Cardiac muscle cell (in vitro differentiated cells and primary cell): Measurements from ENCODE around the gene FAM131B. TPM values are rescaled to one million over a fixed set of nuclear protein-coding genes. Genes with fewer than 3 reads are reported as not detected.
"Not testable (repeated sequence)": the region's sequence is repeated elsewhere in the genome, so short reads cannot be mapped to it uniquely, and the experiment has no call there.

ENCODE experiments used
- DNase-seq, 2 donors: peaks; one replicate each; pipeline versions ENCODE4 v3.0.0 to v3.0.0-alpha.2; 2010 to 2017; ENCODE audit warnings: low read depth in 1 of 2, low spot score in 1 of 2
- H3K27ac ChIP-seq: fragments of 200-600 bp; sonication (generic); 2 replicates; pipeline ENCODE4 v1.5.1; 2016
- H3K27me3 ChIP-seq: fragments of 200-600 bp; sonication (generic); 2 replicates; pipeline ENCODE4 v1.6.0; 2016; ENCODE audit warnings: control low read depth
- H3K36me3 ChIP-seq: fragments of 200-600 bp; sonication (generic); 2 replicates; pipeline ENCODE4 v1.5.1; 2016; ENCODE audit warnings: control low read depth
- H3K4me1 ChIP-seq: fragments of 200-600 bp; sonication (generic); 2 replicates; pipeline ENCODE4 v1.8.1; 2017; ENCODE audit warnings: low read depth, mild to moderate bottlenecking, mixed run types
- H3K4me3 ChIP-seq: fragments of 200-600 bp; sonication (generic); 2 replicates; pipeline ENCODE4 v1.5.1; 2016; ENCODE audit warnings: mild to moderate bottlenecking
- H3K9me3 ChIP-seq: fragments of 200-600 bp; sonication (generic); 2 replicates; pipeline ENCODE4 v1.5.1; 2017; ENCODE audit warnings: low read depth, mild to moderate bottlenecking, control low read depth
- polyA plus RNA-seq: library from polyadenylated mRNA; unstranded; fragments of >200 nt; fragmentation: Nextera tagmentation; extraction: Ambion mirVana; gene quantifications from 2 replicates; pipeline ENCODE4 v1.2.1, GENCODE V29; 2016
- total RNA-seq: library from RNA; depleted of rRNA; stranded (reverse); fragments of >200 nt; gene quantifications from 2 replicates; pipeline ENCODE4 v1.2.3, GENCODE V29; 2016
- TF ChIP-seq, protein P1 (sequence below): IDR thresholded peaks from 2 replicates; pipeline ENCODE4 v1.5.1; 2012; ENCODE audit warnings: low read depth, mild to moderate bottlenecking, low read length

The FAM131B gene
- total and polyA plus RNA-seq, 2 experiments from 2014 or later, result 0.26 to 0.71 TPM

DNA sequence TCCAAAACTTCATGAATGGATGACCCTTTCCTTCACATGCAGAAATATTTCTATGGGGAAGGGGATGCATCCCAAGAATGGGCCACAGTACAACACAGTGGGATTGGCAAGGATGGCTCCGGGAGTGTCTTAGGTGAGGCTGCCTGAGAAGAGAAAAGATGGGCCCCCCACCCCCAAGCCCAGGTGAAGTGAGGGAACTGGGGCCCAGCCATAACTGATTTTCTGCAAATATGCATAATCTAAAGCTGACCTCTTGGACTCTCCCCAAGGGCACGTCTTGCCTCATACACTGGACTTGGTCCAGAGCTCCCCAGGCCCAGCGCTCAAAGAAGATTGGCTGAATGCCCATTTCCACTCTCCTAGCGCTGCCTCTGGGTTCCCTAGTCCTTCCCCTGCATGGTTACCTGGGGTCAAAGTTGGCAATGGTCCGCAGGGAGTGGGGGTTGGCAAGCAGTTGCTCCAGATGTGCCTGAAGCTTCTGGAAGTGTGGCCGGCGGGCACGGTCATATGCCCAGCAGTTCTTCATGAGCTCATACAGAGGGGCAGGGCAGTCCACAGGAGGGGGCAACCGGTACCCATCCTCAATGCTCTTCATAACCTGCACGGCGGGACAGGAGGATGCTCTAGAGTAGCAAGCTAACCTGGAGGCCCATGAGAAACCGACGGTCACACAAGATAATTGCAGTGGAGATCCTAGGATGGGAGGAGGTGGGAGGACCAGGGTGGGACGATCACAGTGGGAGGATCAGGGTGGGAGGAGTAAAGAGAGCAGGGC is 30.9 kb upstream of the FAM131B start:
- no peaks in the 10 kb centered on the region for H3K27me3 ChIP-seq
- TF ChIP-seq, protein P1, sequence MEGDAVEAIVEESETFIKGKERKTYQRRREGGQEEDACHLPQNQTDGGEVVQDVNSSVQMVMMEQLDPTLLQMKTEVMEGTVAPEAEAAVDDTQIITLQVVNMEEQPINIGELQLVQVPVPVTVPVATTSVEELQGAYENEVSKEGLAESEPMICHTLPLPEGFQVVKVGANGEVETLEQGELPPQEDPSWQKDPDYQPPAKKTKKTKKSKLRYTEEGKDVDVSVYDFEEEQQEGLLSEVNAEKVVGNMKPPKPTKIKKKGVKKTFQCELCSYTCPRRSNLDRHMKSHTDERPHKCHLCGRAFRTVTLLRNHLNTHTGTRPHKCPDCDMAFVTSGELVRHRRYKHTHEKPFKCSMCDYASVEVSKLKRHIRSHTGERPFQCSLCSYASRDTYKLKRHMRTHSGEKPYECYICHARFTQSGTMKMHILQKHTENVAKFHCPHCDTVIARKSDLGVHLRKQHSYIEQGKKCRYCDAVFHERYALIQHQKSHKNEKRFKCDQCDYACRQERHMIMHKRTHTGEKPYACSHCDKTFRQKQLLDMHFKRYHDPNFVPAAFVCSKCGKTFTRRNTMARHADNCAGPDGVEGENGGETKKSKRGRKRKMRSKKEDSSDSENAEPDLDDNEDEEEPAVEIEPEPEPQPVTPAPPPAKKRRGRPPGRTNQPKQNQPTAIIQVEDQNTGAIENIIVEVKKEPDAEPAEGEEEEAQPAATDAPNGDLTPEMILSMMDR, result no peak
- peak in 1 of 2 donors; percentile 82 for DNase-seq
- no peaks in the 10 kb centered on the region for H3K9me3 ChIP-seq
- no peak overlapping the region for H3K27ac ChIP-seq
- no peak overlapping the region for H3K4me3 ChIP-seq
- peaks cover 20% of the 10 kb centered on the region for H3K36me3 ChIP-seq
- H3K4me1 ChIP-seq, result no peaks in the 10 kb centered on the region

DNA sequence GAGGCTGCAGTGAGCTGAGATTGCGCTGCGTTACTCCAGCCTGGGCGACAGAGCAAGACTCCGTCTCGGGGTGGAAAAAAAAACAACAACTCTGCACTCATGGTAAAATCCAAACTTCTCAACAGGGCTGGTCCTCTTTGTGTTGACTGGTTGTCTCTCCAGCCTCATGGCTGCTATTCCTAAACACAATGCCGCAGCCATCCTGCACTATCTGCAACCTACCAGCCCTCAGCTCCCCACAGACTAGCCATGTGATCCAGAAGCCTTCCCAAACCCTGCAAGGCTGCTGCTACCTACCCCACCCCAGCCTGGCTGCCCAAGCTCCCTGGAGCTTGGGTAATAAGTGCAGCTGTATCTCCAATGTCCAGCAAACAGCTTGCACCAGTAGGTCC is 30.4 kb upstream of the FAM131B start:
- peaks cover 25% of the 10 kb centered on the region for H3K36me3 ChIP-seq
- TF ChIP-seq, protein P1, result no peak
- H3K9me3 ChIP-seq, result no peaks in the 10 kb centered on the region
- DNase-seq, result peak in 1 of 2 donors; percentile 44
- H3K4me1 ChIP-seq, result no peaks in the 10 kb centered on the region
- H3K27me3 ChIP-seq, result no peaks in the 10 kb centered on the region
- no peak overlapping the region for H3K27ac ChIP-seq
- H3K4me3 ChIP-seq, result no peak overlapping the region

DNA sequence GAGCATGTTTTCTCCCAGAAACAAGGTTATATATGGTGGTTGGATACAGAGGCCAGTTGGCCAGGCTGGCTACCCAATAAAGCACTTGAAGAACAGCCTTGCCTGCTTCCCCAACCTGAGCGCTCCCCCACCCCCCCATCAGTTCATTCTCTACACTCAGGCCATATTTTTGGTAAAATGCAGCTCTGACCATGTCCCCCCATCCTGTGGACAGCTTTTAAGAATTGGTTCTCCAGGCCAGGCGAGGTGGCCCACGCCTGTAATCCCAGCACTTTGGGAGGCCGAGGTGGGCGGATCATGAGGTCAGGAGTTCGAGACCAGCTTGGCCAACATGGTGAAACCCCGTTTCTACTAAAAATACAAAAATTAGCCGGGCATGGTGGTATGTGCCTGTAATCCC is 29.9 kb upstream of the FAM131B start:
- DNase-seq, H3K4me3 ChIP-seq, H3K27ac ChIP-seq, H3K4me1 ChIP-seq, H3K9me3 ChIP-seq, H3K27me3 ChIP-seq: not testable (repeated sequence)
- peaks cover 27% of the 10 kb centered on the region for H3K36me3 ChIP-seq

DNA sequence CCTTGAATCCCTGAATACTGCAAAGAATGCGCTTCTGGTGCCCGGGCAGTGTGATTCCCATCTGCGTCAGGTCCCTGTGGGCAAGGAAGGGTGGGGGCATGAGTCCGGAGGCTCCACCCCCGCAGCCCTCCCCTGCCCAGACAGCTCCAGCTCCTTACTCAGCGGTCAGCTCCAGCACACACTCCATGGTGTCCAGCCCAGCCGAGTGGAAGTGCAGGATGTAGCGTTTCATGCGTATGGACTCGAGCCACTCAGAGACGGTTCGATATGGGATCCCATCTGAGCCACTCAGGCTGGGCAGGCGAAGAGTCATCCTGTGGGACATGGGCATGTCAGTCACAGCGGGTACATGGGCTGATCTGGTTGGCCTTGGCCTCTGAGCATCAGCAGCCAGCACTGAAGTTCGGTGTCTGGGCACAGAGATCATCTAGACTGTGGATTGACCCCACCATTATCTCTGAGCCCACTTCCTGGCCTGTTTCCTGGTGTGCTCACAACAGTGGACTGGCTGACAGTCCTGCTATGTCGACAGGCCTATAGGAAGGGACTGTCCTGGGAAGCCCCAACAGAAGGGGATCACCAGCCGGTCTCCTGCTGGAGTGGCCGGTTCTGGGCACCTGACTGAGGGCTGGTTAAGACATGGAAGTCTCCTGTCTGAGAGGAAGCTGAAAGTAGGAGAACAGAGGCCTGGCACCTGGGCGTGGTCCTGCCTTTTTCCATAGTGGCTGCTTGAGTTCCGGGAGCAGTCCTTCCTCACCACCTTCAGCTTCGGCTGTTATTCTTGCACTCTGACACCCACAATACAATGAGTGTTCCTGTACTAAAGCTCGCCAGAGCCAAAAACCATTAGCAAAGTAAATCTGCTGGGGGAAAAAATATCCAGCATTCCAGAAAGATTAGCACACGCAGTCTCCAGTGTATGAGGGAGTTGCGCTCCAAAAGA is 29.2 kb upstream of the FAM131B start:
- peak in 1 of 2 donors; percentile 91 for DNase-seq
- Histone ChIP-seq H3K27ac (peak overlapping the region; percentile 28), H3K36me3 (peaks cover 27% of the 10 kb centered on the region), H3K4me1 (no peaks in the 10 kb centered on the region), H3K27me3 (no peaks in the 10 kb centered on the region), H3K9me3 (no peaks in the 10 kb centered on the region), H3K4me3 (no peak overlapping the region)
- TF ChIP-seq, protein P1, result no peak

DNA sequence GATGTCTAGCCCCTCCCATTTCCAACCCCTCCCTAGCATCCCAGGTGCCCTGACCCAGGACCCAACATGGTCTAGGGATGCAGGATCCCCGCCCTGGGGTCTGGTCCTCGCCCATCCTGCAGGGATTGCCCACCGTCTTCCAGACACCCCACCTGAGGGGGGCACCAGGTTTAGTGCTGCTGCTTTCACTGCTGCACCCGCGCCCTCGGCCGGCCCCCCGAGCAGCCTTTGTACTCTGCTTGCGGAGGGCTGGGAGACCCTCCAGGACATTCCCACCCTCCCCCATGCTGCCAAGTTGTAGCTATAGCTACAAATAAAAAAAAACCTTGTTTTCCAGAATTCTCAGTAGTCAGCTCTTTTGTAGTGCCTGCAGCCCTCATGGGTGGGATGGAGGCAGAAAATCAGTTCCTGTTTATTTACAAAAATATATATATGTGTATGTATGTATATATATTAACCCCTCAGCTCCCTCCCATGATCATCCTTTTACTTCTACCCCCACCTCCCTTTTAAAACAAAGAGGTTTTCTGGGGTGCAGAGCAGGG is 28.3 kb upstream of the FAM131B start:
- Histone ChIP-seq H3K36me3 (peaks cover 27% of the 10 kb centered on the region), H3K9me3 (no peaks in the 10 kb centered on the region), H3K27me3 (no peaks in the 10 kb centered on the region), H3K4me1 (no peaks in the 10 kb centered on the region), H3K27ac (no peak overlapping the region), H3K4me3 (no peak overlapping the region)
- DNase-seq, result no peak
- TF ChIP-seq, protein P1, result no peak
